Neural progenitor cell (in vitro differentiated cells): ENCODE data around the gene TFAP2C. TPM values are rescaled to one million over a fixed set of nuclear protein-coding genes. Genes with fewer than 3 reads are reported as not detected.
"Not testable (repeated sequence)": the region's sequence is repeated elsewhere in the genome, so short reads cannot be mapped to it uniquely, and the experiment has no call there.

Experiments
- DNase-seq: peaks from one replicate; pipeline ENCODE4 v3.0.0-alpha.2; 2016; ENCODE audit warnings: low spot score
- H2AFZ ChIP-seq: fragments of 200-600 bp; sonication (generic); replicated peaks from 2 replicates; pipeline ENCODE4 v1.6.1; 2016; ENCODE audit warnings: antibody characterized with exemption
- H3F3A ChIP-seq: fragments of 200-600 bp; sonication (generic); 2 replicates; pipeline ENCODE4 v1.6.1; 2016; ENCODE audit warnings: antibody characterized with exemption, low read depth
- H3K27ac ChIP-seq: fragments of 200-600 bp; sonication (generic); 2 replicates; pipeline ENCODE4 v1.5.1; 2016; ENCODE audit warnings: mild to moderate bottlenecking
- H3K27me3 ChIP-seq: fragments of 200-600 bp; sonication (generic); 2 replicates; pipeline ENCODE4 v1.6.1; 2016; ENCODE audit warnings: mild to moderate bottlenecking, moderate library complexity
- H3K36me3 ChIP-seq: fragments of 200-600 bp; sonication (generic); 2 replicates; pipeline ENCODE4 v1.5.1; 2016
- H3K4me1 ChIP-seq: fragments of 200-600 bp; sonication (generic); 2 replicates; pipeline ENCODE4 v1.6.1; 2016; ENCODE audit warnings: mixed run types
- H3K4me2 ChIP-seq: fragments of 200-600 bp; sonication (generic); 2 replicates; pipeline ENCODE4 v1.6.1; 2016
- H3K4me3 ChIP-seq: fragments of 200-600 bp; sonication (generic); 2 replicates; pipeline ENCODE4 v1.5.1; 2016
- H3K79me2 ChIP-seq: fragments of 200-600 bp; sonication (generic); 2 replicates; pipeline ENCODE4 v1.6.1; 2016; ENCODE audit warnings: low read depth
- H3K9ac ChIP-seq: fragments of 200-600 bp; sonication (generic); 2 replicates; pipeline ENCODE4 v1.6.1; 2016
- H3K9me3 ChIP-seq: fragments of 200-600 bp; sonication (generic); 2 replicates; pipeline ENCODE4 v1.5.1; 2016; ENCODE audit warnings: low read depth
- H4K20me1 ChIP-seq: fragments of 200-600 bp; sonication (generic); 2 replicates; pipeline ENCODE4 v1.6.1; 2016; ENCODE audit warnings: low read depth
- H3K27ac Mint-ChIP-seq: 3 replicates; pipeline ENCODE4 v1.8.0; 2021; ENCODE audit warnings: mixed read lengths
- H3K27me3 Mint-ChIP-seq: 2 replicates; pipeline ENCODE4 v1.8.0; 2022; ENCODE audit warnings: low read depth, mild to moderate bottlenecking, inconsistent platforms, moderate library complexity, mixed read lengths; ENCODE audit not compliant: insufficient read depth
- H3K36me3 Mint-ChIP-seq: 3 replicates; pipeline ENCODE4 v1.8.0; 2021; ENCODE audit warnings: mixed read lengths
- H3K4me1 Mint-ChIP-seq: 3 replicates; pipeline ENCODE4 v1.8.0; 2021; ENCODE audit warnings: mixed read lengths
- H3K4me3 Mint-ChIP-seq: 3 replicates; pipeline ENCODE4 v1.8.0; 2021; ENCODE audit warnings: mild to moderate bottlenecking, moderate library complexity, mixed read lengths
- H3K9me3 Mint-ChIP-seq: 3 replicates; pipeline ENCODE4 v1.8.0; 2020; ENCODE audit warnings: mixed read lengths
- CTCF ChIP-seq: fragments of 200-600 bp; sonication (generic); IDR thresholded peaks from 2 replicates; pipeline ENCODE4 v1.5.1; 2017; ENCODE audit warnings: antibody characterized with exemption, mild to moderate bottlenecking
- EZH2 ChIP-seq: fragments of 200-600 bp; sonication (generic); IDR thresholded peaks from 2 replicates; pipeline ENCODE4 v1.6.1; 2017; ENCODE audit warnings: antibody characterized with exemption, mild to moderate bottlenecking, moderate library complexity
- EZH2phosphoT487 ChIP-seq: fragments of 200-600 bp; sonication (generic); IDR thresholded peaks from 2 replicates; pipeline ENCODE4 v1.6.1; 2017; ENCODE audit warnings: antibody characterized with exemption
- total RNA-seq: library from RNA; depleted of rRNA; stranded (reverse); fragments of >200 nt; gene quantifications from 2 replicates; pipeline ENCODE4 v1.2.3, GENCODE V29; 2015; ENCODE audit warnings: low replicate concordance

The TFAP2C gene
- total RNA-seq, 1 donor from 2014 or later: 0.60 TPM

- H3K4me2 ChIP-seq: no peak overlapping the region
- no peak for DNase-seq
- H3K79me2 ChIP-seq: no peaks in the 10 kb centered on the region
- H3K36me3 ChIP-seq: no peaks in the 10 kb centered on the region
- H3K27me3 Mint-ChIP-seq: peaks cover 12% of the 10 kb centered on the region
- H3K4me1 ChIP-seq: no peaks in the 10 kb centered on the region
- H3K27me3 ChIP-seq: no peaks in the 10 kb centered on the region
- no peak overlapping the region for H3K27ac ChIP-seq
- no peaks in the 10 kb centered on the region for H3F3A ChIP-seq
- H3K9ac ChIP-seq: no peak overlapping the region
- no peak overlapping the region for H3K4me3 ChIP-seq
- H3K4me1 Mint-ChIP-seq: peaks cover 6% of the 10 kb centered on the region
- no peaks in the 10 kb centered on the region for H3K36me3 Mint-ChIP-seq
- H3K4me3 Mint-ChIP-seq: no peak overlapping the region
- no peaks in the 10 kb centered on the region for H3K9me3 ChIP-seq
- H3K27ac Mint-ChIP-seq: no peak overlapping the region
- H4K20me1 ChIP-seq: no peaks in the 10 kb centered on the region
- no peak for TF ChIP-seq EZH2
- TF ChIP-seq EZH2phosphoT487: no peak
- no peak for TF ChIP-seq CTCF
- no peaks in the 10 kb centered on the region for H3K9me3 Mint-ChIP-seq
- H2AFZ ChIP-seq: no peak overlapping the region
Measured at GRCh38 chr20:56617489-56617888, 11.6 kb upstream of the TFAP2C start.

- DNase-seq: no peak
- peaks cover 10% of the 10 kb centered on the region for H3F3A ChIP-seq
- peaks cover 36% of the 10 kb centered on the region for H3K27me3 Mint-ChIP-seq
Measured at GRCh38 chr20:56621730-56622129, 7.4 kb upstream of the TFAP2C start.

GRCh38 chr20:56623930-56624329 is 5.2 kb upstream of the TFAP2C start:
- not testable (repeated sequence) for H3K4me2 ChIP-seq, H3K4me3 ChIP-seq

More at GRCh38 chr20:56621730-56622129, 7.4 kb upstream of the TFAP2C start:
- Histone ChIP-seq H3K4me1 (peaks cover 13% of the 10 kb centered on the region), H3K9me3 (no peaks in the 10 kb centered on the region), H4K20me1 (peaks cover 11% of the 10 kb centered on the region), H3K27ac (no peak overlapping the region), H3K27me3 (peaks cover 41% of the 10 kb centered on the region), H3K4me2 (no peak overlapping the region), H2AFZ (no peak overlapping the region), H3K9ac (no peak overlapping the region), H3K36me3 (no peaks in the 10 kb centered on the region), H3K4me3 (no peak overlapping the region), H3K79me2 (no peaks in the 10 kb centered on the region)
- Mint-ChIP-seq H3K36me3 (no peaks in the 10 kb centered on the region), H3K9me3 (no peaks in the 10 kb centered on the region), H3K4me3 (no peak overlapping the region), H3K27ac (no peak overlapping the region), H3K4me1 (peaks cover 12% of the 10 kb centered on the region)
- no peak for TF ChIP-seq EZH2

GRCh38 chr20:56624786-56625681 is 4.1 kb upstream of the TFAP2C start:
- Histone ChIP-seq H3K4me2 (peak overlapping the region; percentile 98), H3K4me3 (peak overlapping the region; percentile 47), H3K9ac (no peak overlapping the region)

More at GRCh38 chr20:56623930-56624329, 5.2 kb upstream of the TFAP2C start:
- Mint-ChIP-seq H3K4me1 (peaks cover 27% of the 10 kb centered on the region), H3K27me3 (peaks cover 55% of the 10 kb centered on the region)
- H3K36me3 Mint-ChIP-seq, H3K4me3 Mint-ChIP-seq, H3K9ac ChIP-seq, H3K36me3 ChIP-seq, DNase-seq, H2AFZ ChIP-seq, H3K27ac Mint-ChIP-seq, H3K9me3 ChIP-seq, H3K79me2 ChIP-seq, H3K9me3 Mint-ChIP-seq, H3K27ac ChIP-seq: not testable (repeated sequence)
- H3K27me3 ChIP-seq: peaks cover 63% of the 10 kb centered on the region
- peaks cover 10% of the 10 kb centered on the region for H3F3A ChIP-seq
- peaks cover 33% of the 10 kb centered on the region for H4K20me1 ChIP-seq
- peaks cover 28% of the 10 kb centered on the region for H3K4me1 ChIP-seq

More at GRCh38 chr20:56624786-56625681, 4.1 kb upstream of the TFAP2C start:
- no peak overlapping the region for H3K4me3 Mint-ChIP-seq
- peaks cover 28% of the 10 kb centered on the region for H3K4me1 Mint-ChIP-seq
- peaks cover 62% of the 10 kb centered on the region for H3K27me3 Mint-ChIP-seq
- Histone ChIP-seq H3F3A (peaks cover 16% of the 10 kb centered on the region), H2AFZ (peak overlapping the region; percentile 56), H4K20me1 (peaks cover 42% of the 10 kb centered on the region), H3K79me2 (no peaks in the 10 kb centered on the region), H3K9me3 (no peaks in the 10 kb centered on the region), H3K27me3 (peaks cover 74% of the 10 kb centered on the region), H3K27ac (no peak overlapping the region), H3K36me3 (no peaks in the 10 kb centered on the region), H3K4me1 (peaks cover 35% of the 10 kb centered on the region)
- no peaks in the 10 kb centered on the region for H3K9me3 Mint-ChIP-seq
- TF ChIP-seq EZH2phosphoT487: peak; percentile 79
- no peak for TF ChIP-seq CTCF
- peak; percentile 72 for TF ChIP-seq EZH2
- peak; percentile 55 for DNase-seq
- no peaks in the 10 kb centered on the region for H3K36me3 Mint-ChIP-seq
- H3K27ac Mint-ChIP-seq: no peak overlapping the region
